Endothelial cell (in vitro differentiated cells): ENCODE results near the gene SLC35B4. TPM values are rescaled to one million over a fixed set of nuclear protein-coding genes. Genes with fewer than 3 reads are reported as not detected.
"Not testable (repeated sequence)": the region's sequence is repeated elsewhere in the genome, so short reads cannot be mapped to it uniquely, and the experiment has no call there.

Source experiments
- DNase-seq: peaks from one replicate; pipeline ENCODE4 v3.0.0; 2021; ENCODE audit warnings: low spot score
- H3K27ac Mint-ChIP-seq: one replicate; pipeline ENCODE4 v1.8.0; 2021; ENCODE audit warnings: mixed read lengths, inconsistent platforms; ENCODE audit not compliant: unreplicated experiment
- H3K27me3 Mint-ChIP-seq: one replicate; pipeline ENCODE4 v1.8.0; 2021; ENCODE audit warnings: mild to moderate bottlenecking, moderate library complexity, mixed read lengths, inconsistent platforms; ENCODE audit not compliant: unreplicated experiment
- H3K36me3 Mint-ChIP-seq: one replicate; pipeline ENCODE4 v1.8.0; 2021; ENCODE audit warnings: mild to moderate bottlenecking, low read depth, mixed read lengths, inconsistent platforms; ENCODE audit not compliant: unreplicated experiment
- H3K4me1 Mint-ChIP-seq: one replicate; pipeline ENCODE4 v1.8.0; 2021; ENCODE audit warnings: mild to moderate bottlenecking, mixed read lengths, inconsistent platforms; ENCODE audit not compliant: unreplicated experiment
- H3K4me3 Mint-ChIP-seq: one replicate; pipeline ENCODE4 v1.8.0; 2021; ENCODE audit warnings: mild to moderate bottlenecking, mixed read lengths, inconsistent platforms; ENCODE audit not compliant: unreplicated experiment
- H3K9me3 Mint-ChIP-seq: one replicate; pipeline ENCODE4 v1.8.0; 2021; ENCODE audit warnings: mixed read lengths, inconsistent platforms; ENCODE audit not compliant: unreplicated experiment
- total RNA-seq: library from RNA; stranded (reverse); fragmentation: NEBNext Ultra II Directional; extraction: Animal tissue kit (Norgen Biotek cat#: 25700); gene quantifications from one replicate; pipeline ENCODE4 v1.2.1, GENCODE V29; 2021; ENCODE audit not compliant: unreplicated experiment
- TF ChIP-seq, protein P1 (sequence below): fragments of 200-600 bp; sonication (generic); IDR thresholded peaks from one replicate; pipeline ENCODE4 v1.5.0; 2021; ENCODE audit warnings: antibody characterized with exemption; ENCODE audit not compliant: unreplicated experiment

SLC35B4 gene
- total RNA-seq, 1 donor from 2014 or later: 34.0 TPM

DNA sequence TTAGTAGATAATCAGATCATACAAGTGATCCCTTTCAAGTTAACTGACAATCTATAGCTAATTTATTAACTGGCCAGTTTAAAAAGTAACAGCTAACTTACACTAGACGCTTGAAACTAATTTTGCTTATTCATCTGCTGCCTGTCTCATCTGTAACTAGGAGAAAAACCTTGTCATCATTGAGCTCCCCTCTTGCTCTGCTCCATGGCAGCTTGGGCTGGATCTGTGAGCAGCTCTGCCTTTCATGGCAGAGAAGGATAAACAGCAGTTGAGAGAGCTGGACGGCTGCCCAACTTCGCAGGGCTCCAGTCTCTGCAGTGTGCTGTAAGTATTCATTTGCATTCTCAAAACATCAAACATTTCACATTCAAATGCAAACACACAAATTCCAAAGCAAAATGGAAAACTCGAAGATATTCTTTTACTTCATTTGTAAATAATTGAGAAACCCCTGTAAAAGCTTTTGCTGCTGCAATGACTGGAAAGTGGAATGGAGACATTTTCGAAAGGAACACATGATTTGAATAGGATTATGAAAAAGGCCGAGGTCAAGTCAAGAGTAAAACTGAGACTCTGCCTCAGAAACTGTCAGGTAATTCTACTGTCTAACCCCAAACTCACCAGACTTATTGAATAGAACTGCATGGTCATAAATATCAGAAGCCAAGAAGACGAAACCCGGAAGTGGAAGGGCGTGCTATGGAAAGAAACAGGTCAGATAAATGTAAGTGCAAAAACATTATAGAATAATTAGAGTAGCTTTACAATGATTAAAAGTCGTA, 17.6 kb downstream of the SLC35B4 start:
- Mint-ChIP-seq H3K4me1 (no peaks in the 10 kb centered on the region), H3K9me3 (no peaks in the 10 kb centered on the region), H3K4me3 (no peak overlapping the region), H3K36me3 (peaks cover 40% of the 10 kb centered on the region), H3K27ac (no peak overlapping the region), H3K27me3 (no peaks in the 10 kb centered on the region)
- TF ChIP-seq, protein P1, sequence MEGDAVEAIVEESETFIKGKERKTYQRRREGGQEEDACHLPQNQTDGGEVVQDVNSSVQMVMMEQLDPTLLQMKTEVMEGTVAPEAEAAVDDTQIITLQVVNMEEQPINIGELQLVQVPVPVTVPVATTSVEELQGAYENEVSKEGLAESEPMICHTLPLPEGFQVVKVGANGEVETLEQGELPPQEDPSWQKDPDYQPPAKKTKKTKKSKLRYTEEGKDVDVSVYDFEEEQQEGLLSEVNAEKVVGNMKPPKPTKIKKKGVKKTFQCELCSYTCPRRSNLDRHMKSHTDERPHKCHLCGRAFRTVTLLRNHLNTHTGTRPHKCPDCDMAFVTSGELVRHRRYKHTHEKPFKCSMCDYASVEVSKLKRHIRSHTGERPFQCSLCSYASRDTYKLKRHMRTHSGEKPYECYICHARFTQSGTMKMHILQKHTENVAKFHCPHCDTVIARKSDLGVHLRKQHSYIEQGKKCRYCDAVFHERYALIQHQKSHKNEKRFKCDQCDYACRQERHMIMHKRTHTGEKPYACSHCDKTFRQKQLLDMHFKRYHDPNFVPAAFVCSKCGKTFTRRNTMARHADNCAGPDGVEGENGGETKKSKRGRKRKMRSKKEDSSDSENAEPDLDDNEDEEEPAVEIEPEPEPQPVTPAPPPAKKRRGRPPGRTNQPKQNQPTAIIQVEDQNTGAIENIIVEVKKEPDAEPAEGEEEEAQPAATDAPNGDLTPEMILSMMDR: no peak
- no peak for DNase-seq

DNA sequence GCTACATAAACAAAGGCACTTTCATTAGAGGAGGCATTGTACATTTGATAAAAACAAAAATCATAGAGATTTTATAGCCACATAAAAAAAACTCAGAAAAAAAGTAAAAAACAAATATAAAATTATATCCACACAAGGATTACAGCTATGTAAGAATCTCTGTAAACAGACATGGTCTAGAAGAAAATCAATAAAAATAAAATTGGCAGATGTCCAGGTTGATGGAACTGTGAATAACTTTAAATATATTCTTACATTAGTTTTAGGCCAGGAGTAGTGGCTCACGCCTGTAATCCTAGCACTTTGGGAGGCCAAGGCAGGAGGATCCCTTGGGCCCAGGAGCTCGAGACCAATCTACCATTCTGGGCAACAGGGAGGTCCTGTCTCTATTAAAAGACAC, 19.2 kb downstream of the SLC35B4 start:
- Mint-ChIP-seq H3K4me1 (no peaks in the 10 kb centered on the region), H3K27ac (no peak overlapping the region), H3K36me3 (peaks cover 36% of the 10 kb centered on the region), H3K27me3 (no peaks in the 10 kb centered on the region), H3K4me3 (no peak overlapping the region), H3K9me3 (no peaks in the 10 kb centered on the region)
- DNase-seq: no peak
- TF ChIP-seq, protein P1: no peak

DNA sequence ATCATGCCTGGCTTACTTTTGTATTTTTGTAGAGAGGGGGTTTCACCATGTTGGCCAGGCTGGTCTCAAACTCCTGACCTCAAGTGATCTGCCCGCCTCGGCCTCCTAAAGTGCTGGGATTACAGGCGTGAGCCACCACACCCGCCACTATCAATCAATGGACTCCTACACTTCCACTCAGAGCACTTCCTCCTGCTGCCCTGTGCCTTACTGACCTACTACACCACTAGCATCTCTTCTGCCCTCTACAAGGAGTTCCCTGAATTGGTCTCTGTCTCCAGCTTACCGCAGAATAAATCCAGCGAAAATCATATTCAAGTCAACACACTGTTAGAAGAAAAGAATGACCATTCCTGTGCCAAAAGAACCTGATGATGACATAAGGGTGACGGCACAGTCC, 20.7 kb downstream of the SLC35B4 start:
- not testable (repeated sequence) for H3K9me3 Mint-ChIP-seq, H3K27me3 Mint-ChIP-seq, DNase-seq, H3K27ac Mint-ChIP-seq, H3K4me1 Mint-ChIP-seq
- H3K36me3 Mint-ChIP-seq: peaks cover 33% of the 10 kb centered on the region
- H3K4me3 Mint-ChIP-seq: peak overlapping the region; percentile 62

DNA sequence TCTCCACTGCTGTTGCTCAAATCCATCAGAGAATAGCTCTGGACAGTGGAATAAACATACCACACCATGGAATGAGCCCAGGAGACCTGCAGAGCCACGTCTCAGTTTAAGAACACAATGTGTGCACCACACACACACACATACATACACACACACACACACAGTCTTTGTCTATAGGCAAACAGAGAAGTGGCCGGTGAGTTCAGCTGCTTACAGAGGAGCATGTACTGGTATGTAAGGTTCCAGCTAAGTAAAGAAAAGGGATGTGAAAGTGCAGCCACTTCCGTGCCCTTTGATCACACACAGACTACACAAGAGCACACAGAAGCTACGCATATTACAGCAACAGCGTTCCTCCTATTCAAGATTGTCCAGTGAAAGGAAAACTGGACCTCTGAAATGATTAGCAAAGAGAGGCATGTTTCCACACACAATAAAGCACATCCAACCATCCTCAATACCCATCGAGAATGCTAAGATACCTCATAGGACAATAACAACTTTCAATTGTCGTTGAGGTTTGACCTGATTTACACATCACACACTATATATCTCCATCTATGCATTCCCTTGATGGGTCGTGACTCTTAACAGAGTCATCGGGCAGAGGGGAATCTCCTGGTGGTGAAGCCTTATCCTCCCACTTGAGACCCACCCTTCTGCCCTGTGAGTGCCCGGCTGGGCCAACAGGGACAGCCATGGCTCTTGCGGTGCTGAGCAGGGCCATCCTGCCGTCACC, 23.6 kb downstream of the SLC35B4 start:
- H3K9me3 Mint-ChIP-seq: no peaks in the 10 kb centered on the region
- H3K27ac Mint-ChIP-seq: no peak overlapping the region

DNA sequence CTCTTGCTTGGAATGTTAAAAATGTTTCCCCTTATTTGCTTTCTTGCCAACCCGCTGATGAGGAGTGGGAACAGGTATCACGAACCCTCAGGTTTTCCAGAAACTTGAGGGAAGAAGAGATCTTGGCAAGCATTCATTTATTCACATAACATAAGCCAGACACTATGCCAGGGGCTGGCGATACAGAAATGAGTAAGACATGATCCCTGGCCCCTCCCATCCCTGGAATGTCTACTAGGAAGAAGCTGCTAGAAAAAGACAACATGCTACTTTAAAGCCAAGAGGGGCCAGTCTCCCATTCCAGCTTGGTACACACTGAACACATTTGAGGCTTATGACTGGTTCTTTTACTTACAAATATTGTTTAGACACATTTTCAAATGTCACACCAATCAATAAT, 26.4 kb downstream of the SLC35B4 start:
- peaks cover 28% of the 10 kb centered on the region for H3K4me1 Mint-ChIP-seq
- peaks cover 1% of the 10 kb centered on the region for H3K27me3 Mint-ChIP-seq
- TF ChIP-seq, protein P1: no peak
- no peak overlapping the region for H3K4me3 Mint-ChIP-seq
- H3K36me3 Mint-ChIP-seq: peaks cover 21% of the 10 kb centered on the region
- H3K9me3 Mint-ChIP-seq: no peaks in the 10 kb centered on the region
- no peak overlapping the region for H3K27ac Mint-ChIP-seq
- no peak for DNase-seq

More for the DNA sequence above, 23.6 kb downstream of the SLC35B4 start:
- Mint-ChIP-seq H3K27me3 (no peaks in the 10 kb centered on the region), H3K36me3 (peaks cover 25% of the 10 kb centered on the region), H3K4me1 (peaks cover 11% of the 10 kb centered on the region), H3K4me3 (no peak overlapping the region)
- DNase-seq: no peak
- TF ChIP-seq, protein P1: no peak
